NB4 (cell line): ENCODE measurements around the gene NPAS2.

Experiments used
- DNase-seq: peaks from one replicate; pipeline ENCODE4 v3.0.0; 2010; ENCODE audit warnings: low read depth
- H3K4me3 ChIP-seq: one replicate; pipeline ENCODE4 v1.5.1; 2011; ENCODE audit warnings: mild to moderate bottlenecking, low read depth, low read length, moderate library complexity
- CTCF ChIP-seq: IDR thresholded peaks from one replicate; pipeline ENCODE4 v1.5.1; 2012; ENCODE audit warnings: low read depth, low read length
- MAX ChIP-seq: IDR thresholded peaks from 2 replicates; pipeline ENCODE4 v1.6.1; 2011; ENCODE audit warnings: low read depth, low read length
- MYC ChIP-seq: IDR thresholded peaks from 2 replicates; pipeline ENCODE4 v1.6.1; 2011; ENCODE audit warnings: low read depth, low read length
- POLR2A ChIP-seq: IDR thresholded peaks from 2 replicates; pipeline ENCODE4 v1.6.1; 2011; ENCODE audit warnings: mild to moderate bottlenecking; ENCODE audit not compliant: insufficient read length; ENCODE audit errors: extremely low read depth

The NPAS2 gene

GRCh38 chr2:100834221-100834620 is 14.3 kb downstream of the NPAS2 start:
- no peak for DNase-seq
- no peak for TF ChIP-seq MYC
- TF ChIP-seq POLR2A = no peak
- no peak for TF ChIP-seq CTCF
- no peak for TF ChIP-seq MAX
- H3K4me3 ChIP-seq = no peak overlapping the region

GRCh38 chr2:100835006-100835659 is 15.2 kb downstream of the NPAS2 start:
- TF ChIP-seq POLR2A (no peak), MYC (no peak), CTCF (no peak), MAX (no peak)
- no peak for DNase-seq
- no peak overlapping the region for H3K4me3 ChIP-seq

- no peak overlapping the region for H3K4me3 ChIP-seq
- no peak for DNase-seq
- no peak for TF ChIP-seq MYC
- TF ChIP-seq POLR2A = no peak
- TF ChIP-seq MAX = no peak
- no peak for TF ChIP-seq CTCF
Observed at GRCh38 chr2:100840519-100840918, 20.6 kb downstream of the NPAS2 start.

- TF ChIP-seq MYC = no peak
- TF ChIP-seq POLR2A = no peak
- no peak for TF ChIP-seq MAX
- no peak for TF ChIP-seq CTCF
- H3K4me3 ChIP-seq = no peak overlapping the region
- no peak for DNase-seq
Observed at GRCh38 chr2:100842241-100842922, 22.4 kb downstream of the NPAS2 start.

- no peak for DNase-seq
- H3K4me3 ChIP-seq = no peak overlapping the region
- TF ChIP-seq POLR2A = no peak
- TF ChIP-seq CTCF = no peak
- no peak for TF ChIP-seq MAX
- TF ChIP-seq MYC = no peak
Observed at GRCh38 chr2:100844514-100844913, 24.6 kb downstream of the NPAS2 start.
